Measurements from ENCODE around the gene RBM26.
"Not testable (repeated sequence)": the region's sequence is repeated elsewhere in the genome, so short reads cannot be mapped to it uniquely, and the experiment has no call there.

RBM26 gene

DNA sequence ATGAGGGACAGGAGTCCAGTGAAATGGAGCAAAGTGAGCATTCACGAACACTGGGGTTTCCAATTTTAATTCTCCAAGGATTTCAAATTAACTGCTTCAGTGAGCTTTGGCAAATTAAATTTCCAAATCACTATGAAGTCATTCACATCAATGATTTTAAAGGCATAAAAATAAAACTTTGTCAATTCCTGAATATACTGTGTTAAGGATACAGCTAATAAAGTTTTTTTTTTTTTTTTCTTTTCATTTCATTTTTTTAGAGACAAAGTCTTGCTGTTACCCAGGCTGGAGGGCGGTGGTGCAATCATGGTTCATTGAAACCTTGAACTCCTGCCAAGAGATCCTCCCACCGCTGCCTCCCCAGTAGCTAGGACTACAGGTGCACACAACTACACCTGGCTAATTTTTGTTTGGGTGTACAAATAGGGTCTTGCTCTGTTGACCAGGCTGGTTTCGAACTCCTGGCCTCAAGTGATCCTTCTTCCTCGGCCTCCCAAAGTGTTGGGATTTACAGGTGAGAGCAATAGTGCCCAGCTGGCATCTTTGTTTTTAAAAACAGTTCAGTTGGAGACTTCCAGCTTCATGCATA, 21.9 kb downstream of the RBM26 start:
- DNase-seq (ENCODE audit: low spot score) = no peak

DNA sequence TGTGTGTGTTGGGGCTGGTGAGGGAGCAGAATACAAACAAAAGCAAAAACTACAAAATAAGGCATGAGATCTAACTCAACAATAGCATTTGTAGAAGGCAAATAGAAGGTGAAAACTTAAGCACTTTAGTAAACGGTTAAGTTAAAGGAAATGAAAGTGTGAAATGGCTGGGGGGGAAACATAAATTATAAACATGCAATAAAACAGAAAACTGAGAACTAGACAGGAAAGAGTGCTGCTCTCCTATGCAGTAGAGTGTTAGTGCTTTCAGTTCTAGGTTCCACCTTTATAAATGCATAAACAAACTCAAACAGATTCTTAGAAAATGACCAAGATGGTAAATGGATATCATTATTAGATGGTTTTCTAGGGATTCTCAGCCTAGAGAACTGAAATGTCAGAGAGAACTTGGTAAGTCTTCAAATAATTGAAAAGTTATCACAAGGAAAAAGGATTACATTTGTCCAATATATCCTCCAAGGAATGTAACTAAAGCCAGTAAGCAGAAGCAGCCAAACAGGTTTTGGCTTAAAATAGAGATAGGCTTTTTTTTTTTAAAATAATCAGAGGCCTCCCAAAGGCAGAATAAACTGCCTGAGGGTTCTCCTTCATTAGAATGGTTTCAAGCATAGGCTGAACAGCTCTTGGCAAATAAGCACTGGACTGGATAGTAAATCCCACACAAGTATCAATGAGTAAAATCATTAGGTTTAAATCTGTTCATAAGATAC, 23.3 kb downstream of the RBM26 start:
- no peak for DNase-seq (ENCODE audit: low spot score)

DNA sequence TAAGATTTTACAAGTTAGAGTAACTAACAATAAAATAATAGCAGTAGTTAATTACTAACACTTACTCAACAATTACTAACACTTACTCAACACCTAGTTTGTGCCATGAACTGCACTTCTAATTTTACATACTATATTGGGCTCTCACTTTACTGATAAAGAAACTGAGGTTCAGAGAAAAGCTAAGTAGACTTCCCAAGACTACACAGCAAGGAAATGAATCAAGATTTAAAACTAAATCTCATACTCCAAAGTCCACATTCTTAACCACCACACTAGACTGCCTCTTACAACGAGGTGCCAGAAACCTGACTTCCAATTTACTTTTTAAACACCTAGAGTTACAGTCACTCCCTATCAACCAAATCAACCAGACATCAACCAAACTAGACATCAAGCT, 25.1 kb downstream of the RBM26 start:
- DNase-seq (ENCODE audit: low spot score) = no peak

DNA sequence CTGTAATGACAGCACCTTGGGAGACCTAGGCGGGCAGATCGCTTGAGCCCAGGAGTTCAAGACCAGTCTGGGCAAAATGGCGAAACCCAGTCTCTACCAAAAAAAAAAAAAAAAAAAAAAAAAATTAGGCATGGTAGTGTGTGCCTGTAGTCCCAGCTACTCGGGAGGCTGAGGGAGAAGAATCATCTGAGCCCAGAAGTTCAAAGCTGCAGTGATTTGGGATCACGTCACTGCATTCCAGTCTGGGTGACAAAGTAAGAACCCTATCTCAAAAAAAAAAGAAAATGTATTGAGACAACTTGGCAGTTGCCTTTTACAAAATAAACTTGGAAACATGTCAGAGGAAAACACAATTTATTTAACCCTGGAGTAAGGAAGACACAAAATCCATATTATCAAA, 26.8 kb downstream of the RBM26 start:
- no peak for DNase-seq (ENCODE audit: low spot score)

DNA sequence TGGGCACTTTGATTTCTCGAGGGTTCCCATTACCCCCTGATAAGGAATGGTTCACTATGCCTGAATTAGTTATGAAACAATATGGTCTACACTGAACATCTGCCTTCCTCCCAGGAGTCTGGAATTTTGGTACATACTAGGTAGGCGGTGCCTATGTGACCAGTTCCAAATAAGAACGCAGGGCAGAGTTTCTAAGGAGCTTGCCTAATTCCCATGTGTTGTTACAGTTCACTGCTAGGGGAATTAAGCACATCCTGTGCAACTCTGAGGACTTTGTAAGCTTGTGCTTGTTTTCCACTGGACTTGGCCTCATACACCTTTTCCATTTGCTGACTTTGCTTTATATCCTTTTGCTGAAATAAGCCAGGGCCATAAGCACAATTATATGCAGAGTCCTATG, 29.2 kb downstream of the RBM26 start:
- DNase-seq (ENCODE audit: low spot score) = no peak

DNA sequence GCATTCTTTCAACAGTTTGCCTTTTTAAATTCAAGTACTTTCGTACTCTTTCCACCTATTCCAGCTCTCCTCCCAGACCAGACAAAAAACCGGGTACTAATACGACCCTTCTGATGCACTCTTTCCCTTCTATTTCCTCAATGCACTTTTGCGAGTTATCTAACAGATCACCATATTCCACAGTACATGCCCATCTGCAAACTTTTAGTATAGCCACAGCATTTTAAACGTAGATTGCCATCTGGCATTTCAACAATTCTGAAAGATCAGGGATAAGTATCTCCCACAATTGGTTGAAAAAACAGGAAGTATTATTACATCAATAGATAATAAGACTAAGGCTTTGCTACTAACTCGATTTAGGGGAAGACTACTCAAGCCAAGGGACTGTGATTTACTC, 31.5 kb downstream of the RBM26 start:
- no peak for DNase-seq (ENCODE audit: low spot score)

DNA sequence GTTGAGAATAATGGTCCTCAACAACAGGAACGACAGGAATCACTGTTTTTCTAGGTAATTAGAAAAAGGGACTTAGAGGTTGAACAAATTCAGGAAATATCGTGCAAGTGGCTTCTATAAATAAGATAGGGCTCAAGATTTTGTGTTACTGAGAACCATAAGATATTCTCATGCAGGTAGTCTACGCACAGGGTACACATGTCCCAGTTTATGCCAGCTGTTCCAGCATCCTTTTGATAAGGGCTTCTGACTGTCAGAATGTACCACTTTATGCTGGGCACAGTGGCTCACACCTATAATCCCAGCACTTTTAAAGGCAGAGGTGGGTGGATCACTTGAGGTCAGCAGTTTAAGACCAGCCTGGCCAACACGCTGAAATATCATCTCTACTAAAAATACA, 32.1 kb downstream of the RBM26 start:
- no peak for DNase-seq (ENCODE audit: low spot score)

DNA sequence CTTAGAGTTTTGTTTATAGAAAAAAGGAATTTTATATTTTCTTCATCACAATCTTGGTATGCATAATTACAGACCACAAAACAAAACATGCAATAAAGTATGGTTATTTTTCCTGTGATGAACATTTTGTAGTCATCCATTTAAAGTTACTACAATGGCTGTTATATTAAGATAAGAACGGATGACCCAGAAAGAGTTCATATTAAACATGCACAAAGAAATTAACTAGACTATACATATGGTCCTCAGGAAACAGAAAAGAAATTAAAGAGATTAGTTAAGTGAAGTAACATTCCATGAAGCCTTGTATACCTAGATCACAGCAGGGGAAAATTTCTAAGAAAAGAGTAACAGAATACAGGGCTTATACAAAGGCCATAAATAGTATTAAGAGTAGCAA, 36.8 kb downstream of the RBM26 start:
- no peak for DNase-seq (ENCODE audit: low spot score)

DNA sequence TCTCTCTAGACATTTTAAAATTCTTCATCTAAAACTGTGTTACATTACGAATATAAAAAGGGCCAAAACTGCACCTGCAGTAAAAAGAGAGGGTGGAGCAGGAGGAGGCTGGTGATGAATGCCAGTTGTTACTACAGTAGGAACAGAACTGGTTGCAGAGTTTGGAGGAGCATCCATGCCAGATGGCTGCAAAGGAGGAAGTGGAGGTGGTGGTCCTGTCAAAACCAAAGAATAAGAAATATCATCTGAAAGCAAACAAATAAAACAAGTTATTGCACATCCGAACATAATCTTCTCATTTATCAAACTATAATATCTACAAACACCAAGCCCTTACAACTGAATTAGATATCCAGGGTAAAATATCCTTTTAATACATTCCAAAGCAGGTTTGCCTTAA, 40.1 kb downstream of the RBM26 start:
- DNase-seq (ENCODE audit: low spot score) = no peak

DNA sequence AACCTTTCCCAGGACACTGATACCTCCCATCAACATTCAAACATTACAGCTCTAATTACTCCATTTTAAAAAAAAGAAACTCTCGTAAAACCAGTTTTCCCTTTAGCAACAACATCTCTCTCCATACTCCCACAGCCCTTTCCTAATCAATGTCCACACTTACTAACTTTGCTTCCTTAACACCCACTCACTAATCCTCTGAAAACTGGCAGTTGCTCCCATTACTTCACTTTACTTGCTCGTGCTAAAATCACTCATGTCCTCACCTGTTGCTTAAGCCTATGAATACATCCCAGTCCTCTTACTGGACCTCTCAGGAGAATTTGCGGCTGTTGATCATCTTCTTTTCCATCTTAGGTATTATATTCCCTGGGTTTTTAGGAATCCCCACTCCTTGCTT, 44.8 kb downstream of the RBM26 start:
- DNase-seq (ENCODE audit: low spot score) = no peak

DNA sequence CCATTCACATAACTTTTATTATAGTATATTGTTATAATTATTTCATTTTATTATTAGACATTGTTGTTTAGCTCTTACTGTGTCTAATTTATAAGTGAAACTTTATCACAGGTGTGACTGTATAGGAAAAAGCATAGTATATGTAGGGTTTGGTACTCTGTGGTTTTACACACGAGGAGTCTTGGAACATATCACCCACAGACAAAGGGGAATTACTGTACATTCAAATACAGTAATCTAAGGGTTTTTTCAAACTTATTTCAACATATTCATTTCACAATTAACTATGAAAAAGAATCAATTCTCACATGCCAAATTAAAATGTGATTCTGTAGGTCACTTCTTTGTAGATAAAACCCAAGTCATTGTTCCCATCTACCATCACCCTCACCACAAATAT, 46.0 kb downstream of the RBM26 start:
- no peak for DNase-seq (ENCODE audit: low spot score)

DNA sequence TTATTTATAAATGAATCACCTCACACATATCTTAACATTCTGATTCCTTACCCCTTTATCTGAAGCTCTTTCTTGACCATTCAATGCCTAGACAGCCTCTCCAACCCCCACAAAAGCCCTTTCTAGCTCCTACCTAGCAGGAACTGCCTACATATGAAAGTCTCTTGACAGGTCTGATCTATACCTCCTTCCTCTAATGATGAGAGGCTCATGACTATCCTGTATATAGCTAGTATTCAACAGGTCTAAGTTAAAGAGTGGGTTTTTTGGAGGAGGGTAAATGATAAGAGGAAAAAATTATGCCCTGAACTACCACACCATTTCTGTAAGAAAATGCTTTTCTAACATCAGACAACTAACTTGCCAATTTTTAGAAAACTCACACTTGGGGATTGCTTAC, 47.0 kb downstream of the RBM26 start:
- DNase-seq (ENCODE audit: low spot score) = no peak

DNA sequence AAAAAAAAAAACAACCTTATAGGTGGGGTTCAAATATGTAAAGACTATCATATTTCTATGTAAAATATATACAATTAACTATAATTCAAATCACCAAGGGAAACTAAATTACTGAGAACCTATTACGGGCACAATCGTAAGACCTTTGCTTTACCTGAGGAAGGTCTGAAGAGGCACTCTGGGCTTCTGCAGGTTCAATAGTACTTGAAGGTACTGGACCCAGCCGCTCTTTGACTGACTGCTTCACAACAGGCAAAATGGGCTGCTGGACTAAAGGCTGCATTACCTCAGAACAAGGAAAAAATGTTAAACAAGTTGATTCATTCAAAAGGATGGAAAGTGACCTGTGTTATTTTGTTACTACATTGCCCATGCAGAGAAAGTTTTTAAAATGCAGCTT, 51.8 kb downstream of the RBM26 start:
- DNase-seq (ENCODE audit: low spot score) = no peak

DNA sequence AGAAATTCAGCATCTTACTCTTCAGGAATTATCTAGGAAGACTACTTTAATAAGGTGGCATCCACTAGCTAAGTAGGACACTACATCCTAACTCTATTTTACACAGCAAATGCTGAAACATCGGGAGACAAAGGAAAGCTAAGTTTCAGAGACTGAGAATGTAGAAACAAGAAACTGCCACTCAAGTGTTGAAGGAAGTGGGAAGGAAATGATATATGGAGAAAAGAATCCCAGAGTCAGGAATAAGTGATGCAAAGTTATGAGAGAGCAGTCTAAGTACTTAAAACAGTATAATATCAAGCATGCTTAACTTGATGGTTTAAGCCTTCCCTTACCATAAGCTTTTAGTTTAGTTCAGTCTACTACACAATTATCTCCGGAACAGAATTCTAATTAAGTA, 52.4 kb downstream of the RBM26 start:
- DNase-seq (ENCODE audit: low spot score) = no peak

DNA sequence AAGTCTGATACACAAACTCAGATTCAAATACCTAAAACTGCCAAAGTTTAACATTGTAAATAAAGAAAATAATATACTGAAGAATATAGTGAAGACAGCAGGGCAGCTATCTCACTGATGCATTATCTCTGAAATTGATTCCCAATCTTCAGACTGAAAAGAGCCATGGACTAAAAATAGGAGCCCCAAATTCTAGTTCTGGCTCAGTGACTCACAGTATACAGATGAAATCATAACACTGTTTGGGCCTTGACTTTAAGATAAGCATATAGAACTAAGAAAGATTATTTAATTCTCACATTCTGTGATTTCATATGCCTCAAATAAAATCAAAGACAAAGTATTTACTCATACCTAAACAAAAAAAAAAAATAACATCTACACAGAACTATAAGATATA, 53.9 kb downstream of the RBM26 start:
- no peak for DNase-seq (ENCODE audit: low spot score)

DNA sequence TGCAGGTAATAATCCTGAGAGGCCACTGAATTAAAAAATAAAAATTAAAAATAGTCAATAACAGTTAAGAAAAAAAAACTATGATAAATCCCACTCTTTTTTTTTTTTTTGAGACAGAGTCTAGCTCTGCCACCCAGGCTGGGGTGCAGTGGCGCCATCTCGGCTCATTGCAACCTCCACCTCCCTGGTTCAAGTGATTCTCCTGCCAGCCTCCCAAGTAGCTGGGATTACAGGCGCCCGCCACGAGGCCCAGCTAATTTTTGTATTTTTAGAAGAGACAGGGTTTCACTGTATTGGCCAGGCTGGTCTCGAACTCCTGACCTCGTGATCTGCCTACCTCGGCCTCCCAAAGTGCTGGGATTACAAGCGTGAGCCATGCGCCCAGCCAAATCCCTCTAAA, 56.4 kb downstream of the RBM26 start:
- DNase-seq (ENCODE audit: low spot score) = not testable (repeated sequence)

DNA sequence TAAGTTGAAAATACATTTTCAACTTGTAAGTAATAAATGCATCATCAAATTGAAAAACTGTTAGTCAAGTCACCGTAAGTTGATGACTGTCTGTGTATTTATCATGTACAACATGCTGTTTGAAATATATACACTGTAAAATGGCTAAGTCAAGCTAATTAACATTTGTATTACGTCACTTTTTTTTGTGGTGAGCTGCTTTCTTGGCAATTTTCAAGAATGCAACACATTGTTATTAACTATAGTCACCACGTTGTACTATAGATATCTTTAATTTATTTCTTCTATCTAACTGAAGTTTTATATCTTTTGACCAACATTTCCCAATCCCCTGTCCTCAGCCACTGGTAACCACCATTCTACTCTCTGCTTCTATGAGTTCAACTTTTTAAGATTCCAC, 57.0 kb downstream of the RBM26 start:
- no peak for DNase-seq (ENCODE audit: low spot score)

DNA sequence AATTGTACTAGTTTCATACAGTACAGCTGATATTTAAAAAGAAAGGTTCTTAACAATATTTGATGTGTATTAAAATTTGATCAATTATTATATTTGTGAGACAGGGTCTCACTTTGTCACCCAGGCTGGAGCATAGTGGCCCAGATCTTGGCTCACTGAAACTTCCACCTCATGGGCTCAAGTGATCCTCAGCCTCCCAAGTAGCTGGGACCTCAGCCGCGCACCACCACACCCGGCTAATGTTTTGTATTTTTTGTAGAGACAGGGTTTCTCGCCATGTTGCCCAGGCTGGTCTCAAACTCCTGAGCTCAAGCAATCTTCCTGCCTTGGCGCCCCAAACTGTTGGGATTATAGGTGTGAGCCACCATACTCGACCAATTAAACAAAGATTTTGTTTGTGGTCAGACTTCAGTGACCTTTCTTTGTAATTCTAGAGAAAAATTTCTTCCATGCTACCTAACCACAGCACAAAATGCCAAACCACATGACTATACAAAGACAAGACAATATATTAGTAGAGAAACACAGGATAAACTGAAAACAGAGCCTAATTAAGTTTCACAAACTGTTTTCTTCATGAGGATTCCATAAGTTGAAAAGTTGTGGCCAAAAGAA, 59.6 kb downstream of the RBM26 start:
- no peak for DNase-seq (ENCODE audit: low spot score)

DNA sequence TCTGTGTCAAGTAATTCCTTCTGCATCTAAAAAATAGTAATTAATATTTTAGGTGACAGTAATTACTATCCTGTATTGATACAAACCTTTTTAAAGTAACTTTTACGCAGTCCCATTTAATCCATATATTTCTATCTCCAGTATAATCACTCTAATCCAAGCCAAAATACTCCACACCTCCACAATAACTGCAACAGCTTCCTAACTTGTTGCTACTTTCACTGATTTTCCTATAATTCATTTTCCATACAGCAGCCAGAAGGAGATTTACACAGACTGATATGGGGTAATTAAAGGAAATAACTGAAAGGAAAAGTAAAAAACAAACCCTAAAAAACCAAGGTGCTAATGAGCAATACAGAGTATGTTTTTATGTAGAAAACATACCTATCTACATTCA, 64.9 kb downstream of the RBM26 start:
- no peak for DNase-seq (ENCODE audit: low spot score)

DNA sequence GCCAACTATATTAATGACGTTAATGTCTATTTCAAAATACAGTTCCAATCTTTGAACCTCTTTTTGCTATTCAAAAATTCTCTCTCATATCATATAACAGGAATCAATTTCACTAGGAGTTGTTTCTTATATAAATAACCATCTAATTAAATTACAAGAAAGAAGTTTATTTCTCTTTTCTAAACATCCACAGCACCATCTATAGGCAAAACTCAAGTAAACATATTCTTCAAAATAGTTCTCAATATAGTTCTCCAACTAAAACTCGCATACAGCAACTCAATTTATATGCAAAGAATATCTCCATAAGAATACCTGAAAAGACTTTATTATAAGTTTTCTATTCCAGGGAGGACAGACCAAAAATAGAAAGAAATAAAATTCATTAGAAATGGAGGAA, 65.6 kb downstream of the RBM26 start:
- DNase-seq (ENCODE audit: low spot score) = no peak

DNA sequence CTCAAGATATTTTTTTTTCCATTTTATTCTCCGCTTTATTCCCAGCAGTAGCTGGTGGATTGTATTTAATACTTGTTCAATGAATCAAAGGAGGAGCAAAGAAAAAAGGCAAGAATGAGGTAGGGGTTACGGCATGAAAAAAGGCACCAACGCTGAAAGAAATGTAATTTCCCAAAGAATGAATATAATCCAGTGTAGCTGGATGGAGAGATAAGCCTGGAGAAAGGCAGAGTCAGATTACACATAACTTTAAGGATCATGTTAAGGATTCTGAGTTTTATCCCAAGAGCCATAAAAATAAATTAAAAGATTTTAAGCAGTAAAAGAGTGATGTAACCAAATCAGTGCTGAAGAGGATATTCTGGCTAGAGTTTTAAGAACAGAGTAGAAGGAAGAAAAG, 67.7 kb downstream of the RBM26 start:
- no peak for DNase-seq (ENCODE audit: low spot score)

DNA sequence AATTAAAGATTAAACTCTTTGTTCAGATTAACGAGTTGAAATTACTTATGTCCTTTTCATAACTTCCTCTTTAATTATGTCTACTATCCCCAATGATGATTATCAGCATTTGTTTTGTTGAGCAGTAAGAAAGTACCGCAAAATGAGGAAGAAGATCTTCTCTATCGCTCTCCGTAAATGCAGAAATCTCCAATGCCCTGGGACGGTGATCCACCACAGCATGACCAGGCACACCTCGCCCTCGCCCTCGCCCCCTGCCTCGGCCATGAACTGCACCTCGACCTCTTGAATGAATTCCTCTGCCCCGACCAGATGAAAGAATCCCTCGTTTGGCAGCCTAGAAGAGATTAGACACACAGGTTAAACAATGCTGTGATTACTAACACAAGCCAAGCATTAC, 69.1 kb downstream of the RBM26 start:
- no peak for DNase-seq (ENCODE audit: low spot score)

DNA sequence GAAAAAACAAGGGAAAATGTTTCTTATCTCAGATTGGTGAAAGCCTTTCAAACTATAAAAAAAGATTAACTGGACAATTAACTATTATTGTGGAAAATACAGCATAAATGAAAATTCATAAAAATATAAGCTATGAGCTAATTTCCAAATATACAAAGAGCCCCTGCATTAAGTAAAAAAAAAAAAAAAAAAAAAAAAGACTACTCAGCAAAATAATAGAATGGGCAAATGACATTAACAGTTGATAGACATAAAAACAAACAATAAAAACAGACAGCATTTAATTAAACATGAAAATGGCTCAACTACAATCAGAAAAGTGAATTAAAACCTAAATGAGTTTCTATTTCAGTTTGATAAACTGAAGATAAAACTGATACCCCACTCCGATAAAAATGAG, 77.5 kb downstream of the RBM26 start:
- DNase-seq (ENCODE audit: low spot score) = no peak

DNA sequence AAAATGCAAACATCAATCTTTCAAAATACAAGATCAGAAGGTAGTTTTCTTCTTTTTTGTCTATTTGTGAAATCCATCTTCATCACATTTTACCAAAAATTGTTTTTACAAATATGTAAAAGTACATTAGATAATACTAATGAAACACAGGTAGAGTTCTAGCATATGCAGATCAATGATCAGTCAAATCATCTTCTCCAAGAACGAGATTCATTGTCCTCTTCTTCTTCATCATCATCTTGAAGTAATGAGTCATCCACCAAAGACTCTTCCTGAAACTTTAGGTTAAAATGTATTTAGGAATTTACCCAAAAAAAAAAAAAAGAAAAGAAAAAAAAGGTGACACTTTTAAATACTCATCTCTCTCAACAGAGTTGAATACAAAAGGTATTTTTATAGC, 85.6 kb downstream of the RBM26 start:
- DNase-seq (ENCODE audit: low spot score) = no peak

Measured in cerebellar cortex (tissue), 1 donor.